GM19397 (cell line): ENCODE measurements around the gene SREBF1.

ENCODE experiments used
- ATAC-seq: cut with Tn5 transposase; IDR thresholded peaks from one replicate; pipeline ENCODE4 v1.9.1; 2021; ENCODE audit warnings: mild to moderate bottlenecking, moderate library complexity; ENCODE audit not compliant: unreplicated experiment

Gene SREBF1

DNA sequence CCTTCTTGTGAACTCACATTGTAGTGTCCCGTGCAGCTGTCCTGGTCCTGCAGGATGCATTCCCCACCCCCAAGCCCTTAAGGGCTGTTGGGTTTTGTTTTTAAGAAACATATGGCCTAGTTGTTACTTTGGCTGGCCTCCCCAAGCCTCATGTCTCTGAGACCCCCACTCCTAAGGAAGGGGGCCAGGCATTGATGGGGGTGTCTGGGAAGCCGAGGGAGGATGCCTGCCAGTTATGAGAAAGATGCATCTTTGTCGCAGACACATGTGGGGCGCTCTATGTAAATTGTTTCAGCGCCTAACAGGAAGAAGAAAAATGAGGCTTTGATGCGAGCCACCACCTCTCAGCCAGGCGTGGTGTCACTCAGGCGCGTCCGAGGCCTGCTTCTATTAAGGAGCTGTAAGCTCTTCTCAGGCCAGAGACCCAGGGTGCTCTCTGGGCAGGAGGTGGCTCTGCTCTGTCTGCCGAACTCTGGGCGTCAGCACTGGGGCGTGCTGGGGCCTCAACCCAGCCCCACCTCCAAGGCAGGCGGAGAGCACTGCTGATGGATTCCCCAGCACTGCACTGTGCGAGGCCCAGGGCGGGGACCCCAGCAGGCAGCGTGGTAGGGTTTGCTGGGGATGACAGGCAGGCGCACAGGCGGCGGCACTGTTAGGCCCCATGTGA lies 70.6 kb downstream of the SREBF1 start:
- peak; percentile 72 for ATAC-seq

GRCh38 chr17:17765359-17766076 lies 71.3 kb downstream of the SREBF1 start:
- ATAC-seq = no peak

- ATAC-seq = no peak
Observed at GRCh38 chr17:17763734-17764133, 73.1 kb downstream of the SREBF1 start.

DNA sequence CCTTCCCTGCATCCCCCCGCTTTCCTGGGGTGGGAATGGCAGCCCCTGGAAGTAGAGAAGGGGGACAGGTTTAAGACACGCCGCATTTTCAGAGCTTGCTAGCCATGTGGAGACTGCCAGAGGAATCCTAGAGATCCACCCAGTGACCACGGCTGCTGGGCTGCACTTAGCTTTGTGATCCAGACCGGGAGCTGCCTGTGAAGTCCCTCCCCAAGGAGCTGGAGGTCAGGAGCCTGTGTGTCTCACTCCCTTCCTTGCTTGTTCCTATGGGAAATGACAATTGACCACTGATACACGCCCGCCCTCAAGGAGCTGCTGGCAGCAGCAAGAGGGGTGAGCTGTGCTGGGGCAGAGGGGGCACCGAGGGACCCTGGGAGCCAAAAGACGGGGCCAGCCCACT lies 73.7 kb downstream of the SREBF1 start:
- no peak for ATAC-seq

GRCh38 chr17:17762744-17763105 lies 74.1 kb downstream of the SREBF1 start:
- ATAC-seq = no peak
